Measurements from ENCODE around the gene ABCC1. TPM values are rescaled to one million over a fixed set of nuclear protein-coding genes. Genes with fewer than 3 reads are reported as not detected.
"Not testable (repeated sequence)": the region's sequence is repeated elsewhere in the genome, so short reads cannot be mapped to it uniquely, and the experiment has no call there.

Gene ABCC1
- polyA plus RNA-seq, 6 donors from 2014 or later = 2.9 to 9.0 (median 5.3) TPM

- H3K4me3 Mint-ChIP-seq = peak overlapping the region in 3 of 8 donors; percentile 37 to 78 (median 69)
- ATAC-seq (ENCODE audit: low read depth in 2 of 2) = no peak
- H3K36me3 Mint-ChIP-seq = peaks cover 26 to 34% of the 10 kb centered on the region in 2 donors
- H3K9me3 Mint-ChIP-seq = peaks cover 0 to 4% (median 0%) of the 10 kb centered on the region in 7 donors
- no peaks in the 10 kb centered on the region for H3K27me3 Mint-ChIP-seq
- DNase-seq = no peak
- H3K27ac Mint-ChIP-seq = peak overlapping the region in 4 of 6 donors; percentile 20 to 66 (median 40)
- H3K4me1 Mint-ChIP-seq = peaks cover 22 to 30% (median 27%) of the 10 kb centered on the region in 3 donors
Observed at GRCh38 chr16:16101585-16101984, 152.2 kb downstream of the ABCC1 start.

GRCh38 chr16:16102738-16103137 lies 153.3 kb downstream of the ABCC1 start:
- Mint-ChIP-seq H3K27ac (peak overlapping the region in 1 of 6 donors; percentile 28), H3K4me3 (no peak overlapping the region), H3K9me3 (peaks cover 0 to 4% (median 0%) of the 10 kb centered on the region in 7 donors), H3K4me1 (peaks cover 22 to 30% (median 27%) of the 10 kb centered on the region in 3 donors), H3K36me3 (peaks cover 22 to 34% of the 10 kb centered on the region in 2 donors), H3K27me3 (no peaks in the 10 kb centered on the region)
- DNase-seq = no peak
- no peak for ATAC-seq (ENCODE audit: low read depth in 2 of 2)

- peaks cover 22 to 29% of the 10 kb centered on the region in 2 donors for H3K36me3 Mint-ChIP-seq
- H3K9me3 Mint-ChIP-seq; H3K27me3 Mint-ChIP-seq; H3K4me3 Mint-ChIP-seq; DNase-seq; ATAC-seq (ENCODE audit: low read depth in 2 of 2): not testable (repeated sequence)
- peak overlapping the region in 2 of 6 donors; percentile 79 to 91 for H3K27ac Mint-ChIP-seq
- H3K4me1 Mint-ChIP-seq = peaks cover 13 to 27% (median 19%) of the 10 kb centered on the region in 3 donors
Observed at GRCh38 chr16:16104132-16104803, 154.9 kb downstream of the ABCC1 start.

- not testable (repeated sequence) for ATAC-seq (ENCODE audit: low read depth in 2 of 2); H3K27ac Mint-ChIP-seq; H3K4me3 Mint-ChIP-seq; DNase-seq; H3K27me3 Mint-ChIP-seq; H3K9me3 Mint-ChIP-seq
- H3K4me1 Mint-ChIP-seq = peaks cover 8 to 23% (median 17%) of the 10 kb centered on the region in 3 donors
- H3K36me3 Mint-ChIP-seq = peaks cover 22 to 34% of the 10 kb centered on the region in 2 donors
Observed at GRCh38 chr16:16104804-16105141, 155.4 kb downstream of the ABCC1 start.

GRCh38 chr16:16105646-16106045 lies 156.2 kb downstream of the ABCC1 start:
- peaks cover 0 to 4% (median 0%) of the 10 kb centered on the region in 7 donors for H3K9me3 Mint-ChIP-seq
- H3K27me3 Mint-ChIP-seq = no peaks in the 10 kb centered on the region
- peaks cover 24 to 36% of the 10 kb centered on the region in 2 donors for H3K36me3 Mint-ChIP-seq
- DNase-seq (no peak), ATAC-seq (ENCODE audit: low read depth in 2 of 2) (no peak)
- no peak overlapping the region for H3K4me3 Mint-ChIP-seq
- H3K27ac Mint-ChIP-seq = peak overlapping the region in 1 of 6 donors; percentile 29
- H3K4me1 Mint-ChIP-seq = peaks cover 0 to 14% (median 11%) of the 10 kb centered on the region in 3 donors

- Mint-ChIP-seq H3K36me3 (peaks cover 32 to 38% of the 10 kb centered on the region in 2 donors), H3K4me3 (peak overlapping the region in 1 of 8 donors; percentile 44), H3K4me1 (peaks cover 0 to 9% (median 7%) of the 10 kb centered on the region in 3 donors), H3K27me3 (no peaks in the 10 kb centered on the region), H3K9me3 (peaks cover 0 to 4% (median 0%) of the 10 kb centered on the region in 7 donors), H3K27ac (no peak overlapping the region)
- DNase-seq (no peak), ATAC-seq (ENCODE audit: low read depth in 2 of 2) (no peak)
Observed at GRCh38 chr16:16106466-16106865, 157.1 kb downstream of the ABCC1 start.

- no peak for DNase-seq
- H3K36me3 Mint-ChIP-seq = peaks cover 32 to 37% of the 10 kb centered on the region in 2 donors
- peaks cover 0 to 4% (median 0%) of the 10 kb centered on the region in 7 donors for H3K9me3 Mint-ChIP-seq
- peaks cover 0 to 6% (median 0%) of the 10 kb centered on the region in 3 donors for H3K4me1 Mint-ChIP-seq
- no peaks in the 10 kb centered on the region for H3K27me3 Mint-ChIP-seq
- no peak overlapping the region for H3K4me3 Mint-ChIP-seq
- H3K27ac Mint-ChIP-seq = peak overlapping the region in 3 of 6 donors; percentile 51 to 81 (median 70)
- no peak for ATAC-seq (ENCODE audit: low read depth in 2 of 2)
Observed at GRCh38 chr16:16107839-16108238, 158.4 kb downstream of the ABCC1 start.

- H3K36me3 Mint-ChIP-seq = peaks cover 24 to 31% of the 10 kb centered on the region in 2 donors
- no peak for DNase-seq
- H3K4me3 Mint-ChIP-seq = no peak overlapping the region
- peak overlapping the region in 1 of 6 donors; percentile 62 for H3K27ac Mint-ChIP-seq
- H3K27me3 Mint-ChIP-seq = no peaks in the 10 kb centered on the region
- no peak for ATAC-seq (ENCODE audit: low read depth in 2 of 2)
- peaks cover 0 to 6% (median 0%) of the 10 kb centered on the region in 3 donors for H3K4me1 Mint-ChIP-seq
- peaks cover 0 to 3% (median 0%) of the 10 kb centered on the region in 7 donors for H3K9me3 Mint-ChIP-seq
Observed at GRCh38 chr16:16108759-16109158, 159.3 kb downstream of the ABCC1 start.

GRCh38 chr16:16109453-16110110 lies 160.2 kb downstream of the ABCC1 start:
- ATAC-seq (ENCODE audit: low read depth in 2 of 2) = no peak
- Mint-ChIP-seq H3K36me3 (peaks cover 19 to 33% of the 10 kb centered on the region in 2 donors), H3K4me1 (peaks cover 0 to 6% (median 0%) of the 10 kb centered on the region in 3 donors), H3K4me3 (no peak overlapping the region), H3K27ac (no peak overlapping the region), H3K27me3 (no peaks in the 10 kb centered on the region), H3K9me3 (no peaks in the 10 kb centered on the region)
- DNase-seq = no peak

GRCh38 chr16:16110111-16110490 lies 160.7 kb downstream of the ABCC1 start:
- Mint-ChIP-seq H3K4me1 (peaks cover 0 to 6% (median 0%) of the 10 kb centered on the region in 3 donors), H3K9me3 (no peaks in the 10 kb centered on the region), H3K4me3 (no peak overlapping the region), H3K27me3 (no peaks in the 10 kb centered on the region), H3K27ac (no peak overlapping the region), H3K36me3 (peaks cover 19 to 37% of the 10 kb centered on the region in 2 donors)
- DNase-seq (no peak), ATAC-seq (ENCODE audit: low read depth in 2 of 2) (no peak)

GRCh38 chr16:16111639-16112038 lies 162.2 kb downstream of the ABCC1 start:
- no peak for ATAC-seq (ENCODE audit: low read depth in 2 of 2)
- Mint-ChIP-seq H3K27ac (peak overlapping the region in 2 of 6 donors; percentile 20 to 61), H3K9me3 (peaks cover 0 to 3% (median 0%) of the 10 kb centered on the region in 7 donors), H3K36me3 (peaks cover 19 to 37% of the 10 kb centered on the region in 2 donors), H3K4me3 (no peak overlapping the region), H3K27me3 (no peaks in the 10 kb centered on the region), H3K4me1 (peaks cover 0 to 2% (median 0%) of the 10 kb centered on the region in 3 donors)
- no peak for DNase-seq

- Mint-ChIP-seq H3K27ac (no peak overlapping the region), H3K4me3 (no peak overlapping the region), H3K4me1 (peaks cover 0 to 2% (median 0%) of the 10 kb centered on the region in 3 donors), H3K9me3 (peaks cover 0 to 9% (median 5%) of the 10 kb centered on the region in 7 donors), H3K27me3 (no peaks in the 10 kb centered on the region), H3K36me3 (peaks cover 19 to 45% of the 10 kb centered on the region in 2 donors)
- DNase-seq (no peak), ATAC-seq (ENCODE audit: low read depth in 2 of 2) (no peak)
Observed at GRCh38 chr16:16112450-16113053, 163.1 kb downstream of the ABCC1 start.

- DNase-seq (no peak), ATAC-seq (ENCODE audit: low read depth in 2 of 2) (no peak)
- Mint-ChIP-seq H3K36me3 (peaks cover 24 to 50% of the 10 kb centered on the region in 2 donors), H3K9me3 (peaks cover 0 to 13% (median 10%) of the 10 kb centered on the region in 7 donors), H3K4me1 (no peaks in the 10 kb centered on the region), H3K4me3 (no peak overlapping the region), H3K27me3 (no peaks in the 10 kb centered on the region), H3K27ac (no peak overlapping the region)
Observed at GRCh38 chr16:16113076-16113475, 163.7 kb downstream of the ABCC1 start.
